Erythroblast (primary cell): Measurements from ENCODE around the gene CBLC.

ENCODE experiments used
- DNase-seq, 2 experiments: peaks; one replicate each; lab custom pipeline; 2025; lab: John Stamatoyannopoulos, UW
- GATA1 ChIP-seq: IDR thresholded peaks from 2 replicates; pipeline ENCODE4 v1.6.1; 2011; ENCODE audit warnings: low read depth, mild to moderate bottlenecking, control low read depth, low read length, moderate library complexity
- POLR2A ChIP-seq: IDR thresholded peaks from 2 replicates; pipeline ENCODE4 v1.6.1; 2011; ENCODE audit warnings: mild to moderate bottlenecking, low read length

CBLC gene

DNA sequence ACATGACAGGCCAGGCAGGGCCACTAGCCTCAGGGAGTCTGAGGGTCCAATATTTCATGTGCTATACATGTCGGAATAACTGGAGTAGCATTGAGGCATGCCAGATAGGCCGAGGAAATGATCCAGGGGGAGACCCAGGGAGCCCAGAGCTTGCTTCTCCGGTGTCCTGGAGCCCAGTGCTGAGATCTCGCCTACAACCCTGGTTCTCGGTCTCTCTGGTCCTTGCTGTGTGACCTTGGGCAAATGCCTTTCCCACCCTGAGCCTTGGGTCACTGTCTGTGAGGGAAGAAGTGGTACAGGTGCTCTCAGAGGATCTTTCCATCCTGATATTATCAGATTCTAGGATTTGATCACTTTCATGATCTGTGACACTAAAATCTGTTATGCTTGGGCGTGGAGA lies 11.3 kb downstream of the CBLC start:
- no peak for DNase-seq
- no peak for TF ChIP-seq POLR2A
- no peak for TF ChIP-seq GATA1

DNA sequence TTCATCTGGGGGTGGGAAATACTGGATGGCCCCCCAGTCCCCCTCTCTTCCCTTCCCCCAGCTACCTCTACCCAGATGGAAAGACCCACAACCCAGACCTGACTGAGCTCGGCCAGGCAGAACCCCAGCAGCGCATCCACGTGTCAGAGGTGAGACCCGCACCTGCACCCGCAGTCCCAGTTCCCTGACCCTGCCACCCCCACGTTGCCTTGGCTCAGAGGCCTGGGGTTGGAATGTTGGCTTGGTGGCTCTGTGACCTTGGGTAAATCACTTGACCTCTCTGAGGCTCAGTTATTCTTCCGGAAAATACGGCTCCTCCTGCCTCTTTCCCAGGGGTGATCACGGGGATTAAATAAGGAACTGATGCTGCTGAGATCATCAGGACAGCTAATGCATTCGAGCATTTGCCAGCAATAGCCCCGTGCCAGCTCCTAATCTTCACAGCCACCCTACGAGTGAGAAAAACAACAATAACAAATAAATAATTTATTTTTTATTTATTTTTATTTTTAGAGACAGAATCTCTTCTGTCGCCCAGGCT lies 12.3 kb downstream of the CBLC start:
- DNase-seq, result no peak
- TF ChIP-seq GATA1, result no peak
- TF ChIP-seq POLR2A, result no peak

DNA sequence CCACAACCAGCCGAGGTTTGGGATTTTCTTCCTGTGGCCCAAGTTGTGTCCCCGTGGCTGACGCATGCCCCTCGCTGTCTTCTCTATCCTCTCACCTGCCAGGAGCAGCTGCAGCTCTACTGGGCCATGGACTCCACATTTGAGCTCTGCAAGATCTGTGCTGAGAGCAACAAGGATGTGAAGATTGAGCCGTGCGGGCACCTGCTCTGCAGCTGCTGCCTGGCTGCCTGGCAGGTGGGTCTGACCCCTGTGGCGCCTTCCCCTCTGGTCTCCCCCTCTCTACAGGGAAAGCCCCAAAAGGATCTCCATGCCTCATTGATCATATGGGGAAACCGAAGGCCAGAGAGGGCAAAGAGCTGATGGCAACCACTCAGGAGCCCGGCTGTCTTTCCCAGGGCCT lies 14.6 kb downstream of the CBLC start:
- TF ChIP-seq POLR2A, result no peak
- no peak for TF ChIP-seq GATA1
- no peak for DNase-seq

DNA sequence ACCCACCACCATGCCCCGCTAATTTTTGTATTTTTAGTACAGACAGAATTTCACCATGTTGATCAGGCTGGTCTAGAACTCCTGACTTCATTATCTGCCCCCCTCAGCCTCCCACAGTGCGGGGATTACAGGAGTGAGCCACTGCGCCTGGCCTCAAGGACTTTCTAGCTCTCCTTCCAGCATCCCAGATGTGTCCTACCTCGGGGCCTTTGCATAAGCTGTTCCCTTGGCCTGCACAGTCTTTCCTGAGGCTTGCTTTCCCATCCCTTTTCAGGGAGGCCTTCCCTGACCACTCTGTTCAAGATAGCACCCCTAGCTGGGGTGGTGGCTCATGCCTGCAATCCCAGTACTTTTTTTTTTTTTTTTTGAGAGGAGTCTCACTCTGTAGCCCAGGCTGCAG lies 16.9 kb downstream of the CBLC start:
- no peak for TF ChIP-seq POLR2A
- no peak for TF ChIP-seq GATA1
- DNase-seq, result no peak

DNA sequence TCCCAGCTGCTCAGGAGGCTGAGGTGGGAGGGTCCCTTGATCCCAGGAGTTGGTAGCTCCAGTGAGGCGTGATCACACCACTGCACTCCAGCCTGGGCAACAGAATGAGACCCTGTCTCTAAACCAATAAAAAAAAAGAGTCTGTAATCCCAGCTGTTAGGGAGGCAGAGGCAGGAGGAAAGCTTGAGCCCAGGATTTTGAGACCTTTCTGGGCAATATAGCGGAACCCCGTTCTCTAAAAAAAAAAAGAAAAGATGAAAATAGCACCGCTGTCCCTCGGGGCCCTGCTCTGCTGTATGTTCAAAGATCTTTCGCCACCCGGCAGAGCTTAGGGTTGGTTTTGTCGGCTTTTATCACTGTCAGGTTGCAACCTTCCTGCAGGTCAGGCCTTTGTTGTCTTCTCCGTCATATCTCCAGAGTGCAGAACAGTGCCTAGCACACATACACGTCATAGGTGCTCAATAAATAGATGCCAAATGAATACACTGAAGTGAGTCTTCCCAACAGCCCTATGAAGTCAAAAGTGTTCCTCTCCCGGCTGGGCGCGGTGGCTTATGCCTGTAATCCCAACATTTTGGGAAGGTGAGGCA lies 17.8 kb downstream of the CBLC start:
- DNase-seq, result no peak
- TF ChIP-seq POLR2A (no peak), GATA1 (no peak)

DNA sequence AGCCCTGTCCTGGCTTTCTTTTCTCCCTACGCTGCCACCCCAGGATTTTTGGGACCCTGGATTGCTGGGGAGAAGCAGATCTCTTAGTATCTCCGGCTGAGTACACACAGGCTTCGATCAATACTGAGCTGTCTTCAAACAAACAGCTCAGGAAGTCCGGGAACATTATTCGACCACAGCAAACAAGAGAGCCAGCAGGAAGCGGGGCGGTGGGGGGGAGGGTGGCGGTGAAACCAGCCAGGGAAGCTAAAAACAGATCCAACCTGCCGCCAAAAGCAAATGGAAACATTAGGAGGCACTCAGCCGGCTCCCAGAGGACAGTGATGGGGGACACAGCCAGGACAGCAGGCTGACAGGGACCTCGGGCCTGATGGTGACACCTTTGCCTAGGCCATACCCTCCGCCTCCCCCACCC lies 19.0 kb downstream of the CBLC start:
- TF ChIP-seq GATA1 (no peak), POLR2A (no peak)
- no peak for DNase-seq

DNA sequence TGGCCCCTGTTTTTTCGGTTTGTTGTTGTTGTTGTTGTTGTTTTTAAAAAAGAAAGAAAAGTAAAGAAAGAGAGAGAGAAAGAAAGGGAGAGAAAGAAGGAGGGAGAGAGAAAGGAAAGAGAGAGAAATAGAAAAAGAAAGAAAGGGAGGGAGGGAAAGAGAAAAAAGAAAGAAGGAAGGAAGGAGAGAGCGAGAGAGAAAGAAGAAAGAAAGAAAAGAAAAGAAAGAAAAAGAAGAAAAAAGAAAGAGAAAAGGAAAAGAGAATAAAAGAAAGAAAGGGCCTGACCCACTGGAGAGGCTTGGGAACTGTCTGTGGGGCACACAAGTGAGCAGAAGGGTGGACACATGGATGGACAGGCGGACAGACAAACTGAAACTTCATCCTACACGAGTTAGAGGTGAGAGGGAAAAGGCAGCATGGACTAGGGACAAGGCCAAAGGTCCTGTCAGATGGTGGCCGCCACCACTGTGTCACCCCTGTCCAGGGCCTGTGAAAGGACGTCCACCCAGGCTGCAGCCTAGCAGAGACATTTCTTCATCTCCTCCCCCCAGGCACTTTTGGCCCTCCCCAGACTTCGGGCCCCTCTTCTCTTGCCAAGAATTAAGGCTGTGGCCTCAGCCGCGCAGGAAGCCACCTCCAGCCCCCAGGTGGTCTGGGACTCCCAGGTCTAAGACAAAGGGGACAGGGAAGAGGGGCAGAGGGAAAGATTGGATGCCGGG lies 22.1 kb downstream of the CBLC start:
- TF ChIP-seq GATA1, result no peak
- DNase-seq, result no peak

DNA sequence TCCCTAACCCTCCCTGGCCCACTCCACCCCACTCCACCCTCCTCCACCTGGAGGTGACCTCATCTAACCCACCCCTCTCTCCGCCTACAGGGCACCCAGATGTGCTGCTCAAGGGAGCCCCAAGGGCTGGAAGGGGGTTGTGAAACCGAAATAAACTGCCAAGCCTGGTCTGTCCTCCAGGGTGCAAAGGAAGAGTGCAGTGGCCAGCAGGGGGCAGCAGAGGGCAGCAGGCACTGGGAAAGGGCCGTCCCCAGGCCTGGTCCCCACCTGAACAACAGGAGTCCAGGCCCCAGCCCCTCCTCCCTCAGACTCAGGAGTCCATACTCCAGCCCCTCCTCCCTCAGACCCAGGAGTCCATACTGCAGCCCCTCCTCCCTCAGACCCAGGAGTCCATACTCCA lies 22.8 kb downstream of the CBLC start:
- TF ChIP-seq POLR2A (no peak), GATA1 (no peak)

DNA sequence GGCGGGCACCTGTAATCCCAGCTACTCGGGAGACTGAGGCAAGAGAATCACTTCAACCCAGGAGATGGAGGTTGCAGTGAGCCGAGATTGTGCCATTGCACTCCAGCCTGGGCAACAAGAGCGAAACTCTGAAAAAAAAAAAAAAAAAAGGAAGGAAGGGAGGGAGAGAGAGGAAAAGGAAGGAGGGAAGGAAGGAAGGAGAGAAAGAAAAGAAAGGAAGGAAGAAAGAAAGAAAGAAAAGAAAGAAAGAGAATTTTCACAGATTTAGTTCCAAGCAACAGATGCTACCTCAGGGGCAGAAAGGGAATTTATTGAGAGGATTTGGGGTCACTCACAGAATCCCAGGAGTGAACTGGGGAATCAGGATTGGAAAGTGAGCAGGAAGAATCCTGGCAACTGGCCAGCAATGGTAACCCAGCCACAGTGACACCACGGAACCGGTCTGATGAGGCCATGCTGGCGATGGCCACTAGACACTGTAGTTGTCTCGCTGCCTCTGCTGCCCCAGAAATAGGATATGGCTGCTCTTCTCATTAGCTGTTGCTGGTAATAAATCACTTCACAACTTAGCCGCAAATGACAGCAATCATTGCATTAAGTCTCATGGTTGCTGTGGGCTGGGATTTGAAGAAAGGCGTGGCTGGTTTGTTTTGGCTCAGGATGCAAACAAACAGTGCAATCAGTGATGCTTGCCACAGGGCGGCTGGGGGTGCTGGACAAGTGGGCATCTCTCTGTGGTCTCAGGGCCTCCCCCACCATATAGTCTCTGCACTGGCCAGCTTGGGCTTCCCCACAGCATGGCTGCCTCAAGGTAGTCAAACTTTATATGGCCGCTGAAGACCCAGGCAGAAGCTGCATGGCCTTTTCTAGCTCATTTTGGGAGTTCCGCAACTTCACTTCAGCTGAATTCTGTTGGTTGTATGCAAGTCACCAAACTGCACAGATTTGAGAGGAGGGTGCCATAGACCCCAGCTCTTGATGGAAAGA lies 26.0 kb downstream of the CBLC start:
- TF ChIP-seq GATA1 (no peak), POLR2A (no peak)
- no peak for DNase-seq

More for the DNA sequence above, 22.8 kb downstream of the CBLC start:
- peak; percentile 76 to 86 for DNase-seq

DNA sequence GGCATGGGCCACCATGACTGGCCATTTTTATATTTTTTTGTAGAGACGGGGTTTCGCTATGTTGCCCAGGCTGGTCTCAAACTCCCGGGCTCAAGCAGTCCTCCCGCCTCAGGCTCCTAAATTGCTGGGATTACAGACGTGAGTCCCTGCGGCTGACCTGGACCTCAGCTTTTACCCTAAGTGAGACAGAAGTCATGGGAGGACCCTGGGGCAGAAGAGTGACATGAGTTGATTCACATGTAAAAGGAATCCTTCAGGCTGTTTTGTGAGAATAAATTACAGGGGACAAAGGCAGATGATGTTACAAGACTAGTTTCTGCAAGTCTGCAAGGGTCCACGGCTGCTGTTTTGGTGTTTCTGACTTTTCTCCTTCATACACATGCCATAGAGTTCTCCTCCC lies 28.6 kb downstream of the CBLC start:
- no peak for DNase-seq
- no peak for TF ChIP-seq GATA1

DNA sequence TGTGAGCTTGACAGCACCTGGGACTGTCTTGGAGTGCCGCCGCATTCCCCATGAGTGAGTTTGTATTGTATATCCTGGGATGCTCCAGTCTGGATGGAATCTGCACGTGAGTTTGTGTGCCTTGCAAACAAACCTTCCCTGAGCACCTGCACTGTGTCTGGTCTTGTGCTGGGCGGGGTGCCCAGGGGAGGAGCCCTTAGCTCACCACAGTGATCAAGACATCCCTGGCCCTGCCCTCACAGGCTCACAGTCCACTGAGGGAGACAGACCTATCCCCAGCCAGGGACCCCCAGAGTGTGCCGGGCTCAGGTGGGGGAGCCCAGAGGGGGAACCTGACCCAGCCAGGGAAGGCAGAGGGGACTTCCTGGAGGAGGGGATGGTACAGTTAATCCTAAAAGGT lies 29.5 kb downstream of the CBLC start:
- no peak for DNase-seq
- TF ChIP-seq GATA1 (no peak), POLR2A (no peak)

DNA sequence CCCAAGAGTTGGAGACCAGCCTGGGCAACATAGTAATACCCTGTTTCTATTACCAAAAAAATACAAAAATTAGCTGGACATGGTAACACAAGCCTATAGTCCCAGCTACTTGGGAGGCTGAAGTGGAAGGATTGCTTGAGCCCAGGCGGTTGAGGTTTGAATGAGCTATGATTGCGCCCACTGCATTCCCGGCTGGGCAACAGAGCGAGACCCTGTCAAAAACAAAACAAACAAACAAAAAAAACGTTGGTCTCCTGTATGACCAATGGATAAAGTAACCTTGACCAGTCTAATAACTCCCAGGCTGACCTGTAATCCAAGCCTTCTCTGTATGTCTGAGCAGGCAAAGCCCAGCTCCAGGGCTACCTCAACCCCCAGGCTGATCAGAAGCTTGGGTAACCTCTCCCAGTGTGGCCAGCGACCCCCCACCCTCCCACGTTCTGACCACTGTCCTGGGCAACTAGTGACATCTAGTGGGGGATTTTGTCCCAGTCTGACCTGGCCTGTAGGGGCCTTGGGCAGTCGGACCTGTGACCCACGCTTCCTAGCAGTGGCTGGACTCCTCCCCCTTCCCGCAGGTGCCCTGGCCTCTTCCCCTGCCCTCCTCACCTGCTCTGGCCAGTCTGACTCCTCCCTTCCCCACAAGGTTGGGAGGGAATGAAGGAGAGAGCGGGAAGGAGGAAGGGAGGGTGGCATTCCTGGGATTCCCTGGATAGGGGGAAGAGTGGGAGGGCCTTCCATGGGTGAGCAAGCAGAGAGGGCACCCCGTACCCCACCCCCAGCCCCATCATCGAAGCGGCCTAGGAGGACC lies 30.2 kb downstream of the CBLC start:
- DNase-seq, result no peak

DNA sequence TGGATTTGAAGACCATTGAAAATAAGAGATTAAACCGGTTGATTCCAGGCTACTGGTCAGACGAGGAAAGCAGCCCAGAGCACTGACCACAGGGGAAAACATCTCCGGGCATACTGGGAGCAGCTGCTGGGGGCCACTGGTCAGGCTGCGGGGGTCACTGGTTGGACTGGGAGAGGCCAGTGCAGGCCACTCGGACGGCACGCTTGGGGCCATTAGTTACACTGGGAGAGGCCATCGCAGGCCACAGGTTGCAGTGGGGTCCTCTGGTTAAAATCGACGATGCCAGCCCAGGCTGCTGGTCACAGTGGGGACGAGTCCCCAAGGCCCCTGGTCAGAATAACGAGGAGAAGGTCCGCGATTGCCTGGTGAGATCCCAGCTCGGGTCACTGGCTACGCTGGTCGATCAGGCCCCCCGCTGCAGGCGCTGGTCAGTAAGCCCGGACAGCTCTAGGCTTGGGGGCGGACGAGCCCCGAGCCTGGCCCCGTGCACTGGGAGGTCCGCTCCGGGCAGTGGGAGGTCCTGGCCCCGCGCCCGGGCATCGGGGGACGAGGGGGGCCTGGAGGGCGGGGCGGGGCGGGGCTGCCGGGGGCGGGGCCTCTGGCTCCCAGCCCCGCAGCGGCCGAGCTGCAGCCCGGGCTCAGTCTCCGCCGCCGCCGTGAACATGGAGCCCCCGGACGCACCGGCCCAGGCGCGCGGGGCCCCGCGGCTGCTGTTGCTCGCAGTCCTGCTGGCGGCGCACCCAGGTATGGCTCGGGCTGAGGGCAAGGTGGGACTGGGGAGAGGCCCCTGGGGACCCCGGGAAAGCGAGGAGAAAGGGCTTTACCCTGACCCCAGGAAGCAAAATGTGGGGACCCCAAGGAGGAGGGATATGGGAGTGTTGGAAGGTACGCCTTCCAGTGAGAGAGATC lies 31.0 kb downstream of the CBLC start, which contains the start of gene BCAM:
Gene BCAM, plus strand, starts transcription at position 641 of the 909 bp plus-strand sequence. Its CDS starts 22 bp downstream, at position 663.
- TF ChIP-seq POLR2A (no peak), GATA1 (no peak)
- DNase-seq, result peak; percentile 42 to 55

More for the DNA sequence above, 30.2 kb downstream of the CBLC start:
- TF ChIP-seq GATA1 (no peak), POLR2A (no peak)
